ENCODE results near the gene RBM17. TPM values are rescaled to one million over a fixed set of nuclear protein-coding genes. Genes with fewer than 3 reads are reported as not detected.

RBM17 gene
- total RNA-seq, 1 experiment from 2014 or later = 129 TPM

DNA sequence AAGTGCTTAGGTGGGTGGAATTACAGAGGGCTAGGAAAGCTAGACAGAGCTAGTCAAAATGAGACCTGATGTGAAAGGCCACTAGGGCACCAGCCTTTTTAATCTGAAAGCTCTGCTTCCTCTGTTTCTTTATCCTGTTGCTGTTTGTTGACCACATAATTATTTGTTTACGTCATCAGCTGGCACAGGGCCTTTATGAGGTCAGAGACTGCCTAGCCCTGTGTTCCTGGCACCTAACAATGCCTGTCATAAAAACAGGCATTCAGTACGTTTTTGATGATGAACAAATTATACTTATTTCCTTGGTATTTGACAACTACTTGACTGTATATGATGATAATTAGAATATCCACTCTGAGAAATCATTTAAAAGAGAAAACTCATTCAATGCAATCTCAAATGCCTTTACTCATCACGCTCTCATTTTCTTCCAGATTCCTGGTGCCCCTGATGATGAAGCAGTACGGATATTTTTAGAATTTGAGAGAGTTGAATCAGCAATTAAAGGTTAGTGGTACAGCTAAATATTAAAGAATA lies 26.0 kb downstream of the RBM17 start:
- Histone ChIP-seq H3K36me3 (ENCODE audit: control insufficient read depth in 1 of 2, insufficient read depth in 2 of 2, low read length in 2 of 2) (peaks cover 57 to 60% of the 10 kb centered on the region in 2 experiments), H3K9me3 (ENCODE audit: control insufficient read depth in 1 of 2, insufficient read depth in 1 of 2, low read depth in 1 of 2, low read length in 2 of 2) (no peaks in the 10 kb centered on the region), H4K20me1 (ENCODE audit: insufficient read depth) (peaks cover 5% of the 10 kb centered on the region; the same call in 1 of the 2 replicates), H3K4me1 (ENCODE audit: control insufficient read depth in 1 of 2, insufficient read depth in 2 of 2, low read length in 2 of 2) (no peaks in the 10 kb centered on the region), H3K27ac (ENCODE audit: low read depth, low read length) (no peak overlapping the region), H3K9ac (ENCODE audit: low read length) (no peak overlapping the region), H3K4me2 (ENCODE audit: low read length) (no peak overlapping the region), H3K27me3 (ENCODE audit: insufficient read depth, low read length) (no peaks in the 10 kb centered on the region), H3K9me2 (ENCODE audit: insufficient read depth) (no peaks in the 10 kb centered on the region), H3K79me2 (ENCODE audit: insufficient read depth, low read length) (peaks cover 38% of the 10 kb centered on the region), H2AFZ (ENCODE audit: low read depth, low read length, poor library complexity, severe bottlenecking) (no peak overlapping the region), H3K4me3 (replicated peaks in 1 of 2; ENCODE audit: low read depth in 1 of 2, low read length in 2 of 2) (no peak overlapping the region)
- DNase-seq (ENCODE audit: low read depth, low spot score) (no peak), ATAC-seq (no peak)
- CTCF ChIA-PET = no interaction called here
- no TSS peak for BruUV-seq (replicated peaks)
- intact Hi-C loops (cut with micrococcal nuclease) = no loop called here
- no peak for TF ChIP-seq CEBPB (IDR thresholded peaks at IDR 0.05; ENCODE audit: low read depth)
- no peak for TF ChIP-seq ZNF274 (IDR thresholded peaks at IDR 0.05; ENCODE audit: low read depth, low read length)
- no peak for TF ChIP-seq POLR2A (IDR thresholded peaks at IDR 0.05; ENCODE audit: borderline replicate concordance, extremely low read depth, insufficient read depth, insufficient read length)
- TF ChIP-seq SRF (IDR thresholded peaks at IDR 0.05; ENCODE audit: low read depth) = no peak
- no peak for TF ChIP-seq SP1 (IDR thresholded peaks at IDR 0.05; ENCODE audit: low read depth)
- no peak for TF ChIP-seq CBX3 (IDR thresholded peaks at IDR 0.05; ENCODE audit: low read depth)
- TF ChIP-seq ATF3 (IDR thresholded peaks at IDR 0.05) = no peak
- TF ChIP-seq, protein P1, sequence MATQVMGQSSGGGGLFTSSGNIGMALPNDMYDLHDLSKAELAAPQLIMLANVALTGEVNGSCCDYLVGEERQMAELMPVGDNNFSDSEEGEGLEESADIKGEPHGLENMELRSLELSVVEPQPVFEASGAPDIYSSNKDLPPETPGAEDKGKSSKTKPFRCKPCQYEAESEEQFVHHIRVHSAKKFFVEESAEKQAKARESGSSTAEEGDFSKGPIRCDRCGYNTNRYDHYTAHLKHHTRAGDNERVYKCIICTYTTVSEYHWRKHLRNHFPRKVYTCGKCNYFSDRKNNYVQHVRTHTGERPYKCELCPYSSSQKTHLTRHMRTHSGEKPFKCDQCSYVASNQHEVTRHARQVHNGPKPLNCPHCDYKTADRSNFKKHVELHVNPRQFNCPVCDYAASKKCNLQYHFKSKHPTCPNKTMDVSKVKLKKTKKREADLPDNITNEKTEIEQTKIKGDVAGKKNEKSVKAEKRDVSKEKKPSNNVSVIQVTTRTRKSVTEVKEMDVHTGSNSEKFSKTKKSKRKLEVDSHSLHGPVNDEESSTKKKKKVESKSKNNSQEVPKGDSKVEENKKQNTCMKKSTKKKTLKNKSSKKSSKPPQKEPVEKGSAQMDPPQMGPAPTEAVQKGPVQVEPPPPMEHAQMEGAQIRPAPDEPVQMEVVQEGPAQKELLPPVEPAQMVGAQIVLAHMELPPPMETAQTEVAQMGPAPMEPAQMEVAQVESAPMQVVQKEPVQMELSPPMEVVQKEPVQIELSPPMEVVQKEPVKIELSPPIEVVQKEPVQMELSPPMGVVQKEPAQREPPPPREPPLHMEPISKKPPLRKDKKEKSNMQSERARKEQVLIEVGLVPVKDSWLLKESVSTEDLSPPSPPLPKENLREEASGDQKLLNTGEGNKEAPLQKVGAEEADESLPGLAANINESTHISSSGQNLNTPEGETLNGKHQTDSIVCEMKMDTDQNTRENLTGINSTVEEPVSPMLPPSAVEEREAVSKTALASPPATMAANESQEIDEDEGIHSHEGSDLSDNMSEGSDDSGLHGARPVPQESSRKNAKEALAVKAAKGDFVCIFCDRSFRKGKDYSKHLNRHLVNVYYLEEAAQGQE (IDR thresholded peaks at IDR 0.05; ENCODE audit: low read depth) = no peak
- TF ChIP-seq ZFX (IDR thresholded peaks at IDR 0.05) = no peak
- TF ChIP-seq TCF7L2 (IDR thresholded peaks at IDR 0.05; ENCODE audit: borderline replicate concordance, extremely low read depth, insufficient read depth, insufficient read length) = no peak
- TF ChIP-seq SIN3A (IDR thresholded peaks at IDR 0.05; ENCODE audit: low read depth) = no peak
- TF ChIP-seq ELF1 (IDR thresholded peaks at IDR 0.05; ENCODE audit: borderline replicate concordance, low read depth) = no peak
- RAD21 ChIA-PET (ENCODE audit: low non-redundant PET in 1 of 2, low total read pairs in 2 of 2, uncharacterized antibody in 2 of 2, unreplicated experiment in 2 of 2) = no interaction called here
- POLR2A ChIA-PET = no interaction called here

Data from HCT116 (cell line).